ENCODE results near the gene KRT72. TPM values are rescaled to one million over a fixed set of nuclear protein-coding genes. Genes with fewer than 3 reads are reported as not detected.

Gene KRT72
- total and polyA plus RNA-seq, 4 donors: not detected

GRCh38 chr12:52559979-52560378, 41.3 kb downstream of the KRT72 start:
- WGBS: 80% methylated on average over 4 of the region's 4 CpGs
- Histone ChIP-seq H3K9ac (ENCODE audit: low read depth in 1 of 2, low read length in 2 of 2) (no peak overlapping the region), H3K27ac (ENCODE audit: low read depth in 1 of 2, low read length in 2 of 2) (no peak overlapping the region), H3K9me3 (ENCODE audit: control insufficient read depth in 4 of 4, low read length in 3 of 4) (no peaks in the 10 kb centered on the region), H3K4me1 (ENCODE audit: control insufficient read depth in 4 of 4, insufficient read depth in 4 of 4, low read length in 3 of 4) (peaks cover 0 to 6% (median 0%) of the 10 kb centered on the region in 4 donors), H3K36me3 (ENCODE audit: control insufficient read depth in 4 of 4, insufficient read depth in 3 of 4, low read depth in 1 of 4, low read length in 3 of 4) (no peaks in the 10 kb centered on the region), H3K27me3 (ENCODE audit: control insufficient read depth in 4 of 4, insufficient read depth in 4 of 4, low read length in 3 of 4) (no peaks in the 10 kb centered on the region), H3K4me3 (ENCODE audit: low read depth in 1 of 3, low read length in 3 of 3) (no peak overlapping the region)
- DNase-seq (ENCODE audit: low spot score): no peak
- TF ChIP-seq SP1 (IDR thresholded peaks at IDR 0.05) (no peak), GABPA (IDR thresholded peaks at IDR 0.05 in 1 of 2, conservative IDR thresholded peaks at IDR 0.05 in 1 of 2) (no peak), YY1 (IDR thresholded peaks at IDR 0.05) (no peak), NR2F2 (IDR thresholded peaks at IDR 0.05) (no peak), FOXA2 (IDR thresholded peaks at IDR 0.05) (no peak), RAD21 (IDR thresholded peaks at IDR 0.05) (no peak), FOXA1 (IDR thresholded peaks at IDR 0.05) (no peak), ZBTB33 (IDR thresholded peaks at IDR 0.05) (no peak), JUND (IDR thresholded peaks at IDR 0.05) (no peak), TAF1 (conservative IDR thresholded peaks at IDR 0.05) (no peak), HNF4A (conservative IDR thresholded peaks at IDR 0.05) (no peak), HNF4G (IDR thresholded peaks at IDR 0.05) (no peak), CTCF (IDR thresholded peaks at IDR 0.05; ENCODE audit: low read depth, low read length, missing input control) (no peak), EGR1 (IDR thresholded peaks at IDR 0.05; ENCODE audit: low read depth in 2 of 2) (no peak), RXRA (IDR thresholded peaks at IDR 0.05) (no peak)
- TF ChIP-seq, protein P1, sequence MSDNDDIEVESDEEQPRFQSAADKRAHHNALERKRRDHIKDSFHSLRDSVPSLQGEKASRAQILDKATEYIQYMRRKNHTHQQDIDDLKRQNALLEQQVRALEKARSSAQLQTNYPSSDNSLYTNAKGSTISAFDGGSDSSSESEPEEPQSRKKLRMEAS (IDR thresholded peaks at IDR 0.05): no peak
- TF ChIP-seq, protein P2, sequence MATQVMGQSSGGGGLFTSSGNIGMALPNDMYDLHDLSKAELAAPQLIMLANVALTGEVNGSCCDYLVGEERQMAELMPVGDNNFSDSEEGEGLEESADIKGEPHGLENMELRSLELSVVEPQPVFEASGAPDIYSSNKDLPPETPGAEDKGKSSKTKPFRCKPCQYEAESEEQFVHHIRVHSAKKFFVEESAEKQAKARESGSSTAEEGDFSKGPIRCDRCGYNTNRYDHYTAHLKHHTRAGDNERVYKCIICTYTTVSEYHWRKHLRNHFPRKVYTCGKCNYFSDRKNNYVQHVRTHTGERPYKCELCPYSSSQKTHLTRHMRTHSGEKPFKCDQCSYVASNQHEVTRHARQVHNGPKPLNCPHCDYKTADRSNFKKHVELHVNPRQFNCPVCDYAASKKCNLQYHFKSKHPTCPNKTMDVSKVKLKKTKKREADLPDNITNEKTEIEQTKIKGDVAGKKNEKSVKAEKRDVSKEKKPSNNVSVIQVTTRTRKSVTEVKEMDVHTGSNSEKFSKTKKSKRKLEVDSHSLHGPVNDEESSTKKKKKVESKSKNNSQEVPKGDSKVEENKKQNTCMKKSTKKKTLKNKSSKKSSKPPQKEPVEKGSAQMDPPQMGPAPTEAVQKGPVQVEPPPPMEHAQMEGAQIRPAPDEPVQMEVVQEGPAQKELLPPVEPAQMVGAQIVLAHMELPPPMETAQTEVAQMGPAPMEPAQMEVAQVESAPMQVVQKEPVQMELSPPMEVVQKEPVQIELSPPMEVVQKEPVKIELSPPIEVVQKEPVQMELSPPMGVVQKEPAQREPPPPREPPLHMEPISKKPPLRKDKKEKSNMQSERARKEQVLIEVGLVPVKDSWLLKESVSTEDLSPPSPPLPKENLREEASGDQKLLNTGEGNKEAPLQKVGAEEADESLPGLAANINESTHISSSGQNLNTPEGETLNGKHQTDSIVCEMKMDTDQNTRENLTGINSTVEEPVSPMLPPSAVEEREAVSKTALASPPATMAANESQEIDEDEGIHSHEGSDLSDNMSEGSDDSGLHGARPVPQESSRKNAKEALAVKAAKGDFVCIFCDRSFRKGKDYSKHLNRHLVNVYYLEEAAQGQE (IDR thresholded peaks at IDR 0.05): no peak
- TF ChIP-seq, protein P3, sequence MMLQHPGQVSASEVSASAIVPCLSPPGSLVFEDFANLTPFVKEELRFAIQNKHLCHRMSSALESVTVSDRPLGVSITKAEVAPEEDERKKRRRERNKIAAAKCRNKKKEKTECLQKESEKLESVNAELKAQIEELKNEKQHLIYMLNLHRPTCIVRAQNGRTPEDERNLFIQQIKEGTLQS (IDR thresholded peaks at IDR 0.05): no peak

Data from liver (tissue), 9 donors.